HG03103 (cell line): Measurements from ENCODE around the gene TCEAL8.
"Not testable (repeated sequence)": the region's sequence is repeated elsewhere in the genome, so short reads cannot be mapped to it uniquely, and the experiment has no call there.

Experiments
- ATAC-seq: cut with Tn5 transposase; IDR thresholded peaks from one replicate; pipeline ENCODE4 v1.9.1; 2021; ENCODE audit warnings: low read depth; ENCODE audit not compliant: unreplicated experiment

The TCEAL8 gene, protein sequence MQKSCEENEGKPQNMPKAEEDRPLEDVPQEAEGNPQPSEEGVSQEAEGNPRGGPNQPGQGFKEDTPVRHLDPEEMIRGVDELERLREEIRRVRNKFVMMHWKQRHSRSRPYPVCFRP

DNA sequence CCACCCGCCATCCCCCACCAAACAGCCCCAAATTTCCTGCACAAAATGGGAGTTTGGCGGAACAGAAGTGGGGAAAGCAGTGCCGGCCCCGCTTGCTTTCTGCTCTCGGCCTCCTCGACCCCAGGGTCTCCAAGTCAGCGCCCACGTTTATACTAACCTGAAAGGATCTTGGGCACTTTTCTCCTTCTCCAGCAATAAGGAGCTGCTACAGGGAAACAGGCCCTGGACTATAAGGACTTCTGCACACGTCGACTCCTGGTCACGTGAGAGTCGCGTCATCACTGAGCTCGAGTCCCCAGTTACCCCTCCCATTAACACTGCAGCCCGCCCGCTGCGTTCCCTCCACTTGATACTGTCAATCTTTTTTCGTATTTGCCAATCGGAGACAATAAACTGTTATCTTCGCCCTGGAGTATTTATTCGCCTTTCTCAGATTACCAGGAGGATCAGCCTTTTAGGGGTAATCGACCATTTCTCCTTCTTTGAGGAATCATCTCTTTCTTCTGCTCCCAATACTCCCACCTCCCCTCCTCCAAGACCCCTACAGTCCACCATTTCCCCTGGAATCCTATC, at the start of gene TCEAL8:
Gene TCEAL8 (minus strand): TSS at position 235 of the 573 bp plus-strand sequence. CDS start 1,176 bp downstream, outside the sequence.
- peak; percentile 93 for ATAC-seq

DNA sequence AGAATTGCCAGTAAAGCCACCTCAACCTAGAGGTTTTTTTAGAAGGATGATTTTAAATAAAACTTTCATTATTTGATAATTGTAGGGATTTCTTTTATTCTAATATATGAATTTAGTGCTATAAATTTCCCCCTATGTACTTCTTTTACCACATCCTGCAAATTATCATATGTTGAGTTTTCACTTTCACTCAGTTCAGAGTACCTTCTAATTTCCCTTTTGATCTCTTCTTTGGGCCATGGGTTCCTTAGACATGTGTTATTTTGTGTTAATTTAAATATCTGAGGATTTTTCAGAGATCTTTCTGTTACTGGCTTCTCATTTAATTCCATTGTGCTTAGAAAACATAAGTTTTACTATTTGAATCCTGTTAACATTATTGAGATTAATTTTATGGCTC, 49.8 kb upstream of the TCEAL8 start:
- ATAC-seq = no peak

DNA sequence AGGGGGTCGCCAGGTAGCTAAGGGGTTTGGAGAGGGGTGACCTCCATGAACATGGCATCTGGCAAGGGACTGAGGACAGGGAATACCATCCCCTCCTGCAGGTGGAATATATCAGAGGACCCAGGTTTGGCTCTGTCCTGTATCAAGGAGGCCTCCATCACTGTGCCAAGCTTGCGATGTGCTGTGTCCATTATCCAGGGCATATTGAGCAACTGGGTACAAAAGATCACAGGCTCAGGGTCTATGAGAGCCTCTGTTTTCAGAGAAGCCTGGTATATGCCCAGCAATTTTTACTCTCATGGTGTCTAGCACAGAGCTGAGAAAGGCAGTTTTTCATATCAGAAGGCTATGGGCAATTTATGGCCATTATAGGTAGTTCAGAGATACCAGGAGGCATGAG, 38.2 kb upstream of the TCEAL8 start:
- no peak for ATAC-seq

DNA sequence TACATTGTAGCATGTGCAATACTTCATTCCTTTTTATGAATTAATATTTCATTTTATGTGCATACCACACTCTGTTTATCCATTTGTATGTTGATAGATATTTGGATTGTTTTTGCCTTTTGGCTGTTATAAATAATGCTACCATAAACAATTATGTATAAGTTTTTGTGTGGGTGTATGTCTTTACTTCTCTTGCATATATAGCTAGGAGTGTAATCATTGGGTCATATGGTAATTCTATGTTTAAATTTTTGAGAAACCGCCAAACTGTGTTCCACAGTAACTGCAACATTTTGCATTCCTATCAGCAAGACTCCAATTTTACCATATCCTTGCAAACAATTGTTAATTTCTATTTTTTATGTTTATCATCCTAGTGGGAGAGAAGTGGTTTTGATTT, 24.7 kb upstream of the TCEAL8 start:
- no peak for ATAC-seq

DNA sequence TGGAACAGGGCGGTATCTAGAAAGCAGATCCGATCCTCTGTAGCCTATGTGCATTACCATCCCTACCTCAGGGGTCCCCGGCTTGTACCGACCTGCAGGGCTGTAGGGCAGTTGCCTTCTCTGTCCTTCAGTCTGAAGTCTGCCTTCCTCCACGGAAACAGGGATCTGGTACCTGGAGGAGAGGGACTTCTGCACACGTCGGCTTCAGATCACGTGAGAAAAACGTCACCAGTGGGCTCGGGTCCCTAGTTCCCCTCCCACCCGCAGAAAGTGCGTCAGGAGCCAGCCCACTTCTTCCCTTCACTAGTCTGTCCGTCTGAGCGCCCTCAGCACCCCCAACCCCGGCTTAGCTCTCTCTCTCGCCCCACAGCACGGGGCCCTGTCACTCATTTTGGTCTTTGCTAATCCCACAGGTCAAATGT, 21.6 kb upstream of the TCEAL8 start, which contains the start of gene TCEAL5:
Gene TCEAL5 (minus strand): TSS at position 170 of the 422 bp plus-strand sequence. CDS start 2,187 bp downstream, outside the sequence.
- no peak for ATAC-seq

DNA sequence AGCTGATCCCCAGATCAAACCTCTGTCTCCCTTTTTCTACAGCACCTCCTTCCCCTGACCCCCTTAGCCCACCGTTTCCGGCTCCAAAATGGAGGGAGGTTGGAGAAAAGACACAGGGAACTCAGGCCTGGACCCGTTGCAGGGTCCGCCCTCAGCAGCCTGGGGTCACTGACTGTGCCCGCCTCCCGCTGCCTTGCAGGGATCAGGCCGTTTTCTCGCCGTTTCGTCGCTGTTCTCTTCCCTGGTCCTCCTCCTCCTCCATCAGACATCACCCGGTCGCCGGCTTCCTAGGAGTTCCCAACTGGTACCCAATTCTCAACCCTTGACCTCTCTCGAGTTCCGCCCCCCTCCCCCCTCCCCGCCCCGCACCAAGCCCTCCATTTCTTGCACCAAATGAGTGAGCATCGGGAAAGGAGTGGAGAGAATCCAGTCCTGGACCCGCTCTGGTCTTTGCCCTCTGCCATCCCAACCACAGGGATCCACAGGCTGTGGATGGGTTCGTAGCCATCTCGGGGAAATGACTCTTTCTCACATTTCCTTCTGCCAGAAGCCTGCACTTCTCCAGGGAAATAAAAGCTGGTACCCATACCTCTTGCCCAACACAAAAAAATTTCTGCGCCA, 21.1 kb upstream of the TCEAL8 start:
- ATAC-seq = no peak

DNA sequence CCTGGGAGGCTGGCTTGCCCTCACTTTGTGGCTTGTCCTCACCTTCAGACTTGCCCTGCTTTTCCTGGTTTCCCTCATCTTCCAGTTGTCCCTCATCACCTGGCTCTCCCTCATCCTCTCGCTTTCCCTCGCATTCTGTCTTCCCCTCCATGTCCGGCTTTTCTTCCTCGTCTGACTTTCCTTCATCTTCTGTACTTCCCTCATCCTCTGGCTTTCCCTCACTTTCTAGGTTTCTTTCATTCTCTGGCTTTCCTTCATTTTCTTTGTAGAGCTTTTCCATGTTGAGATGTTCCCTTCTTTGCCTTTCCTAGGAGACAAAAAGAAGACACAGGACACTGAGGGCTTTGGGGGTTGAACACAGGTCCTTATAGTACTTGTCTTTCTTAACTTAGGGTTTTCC, 19.3 kb upstream of the TCEAL8 start:
- ATAC-seq = no peak

DNA sequence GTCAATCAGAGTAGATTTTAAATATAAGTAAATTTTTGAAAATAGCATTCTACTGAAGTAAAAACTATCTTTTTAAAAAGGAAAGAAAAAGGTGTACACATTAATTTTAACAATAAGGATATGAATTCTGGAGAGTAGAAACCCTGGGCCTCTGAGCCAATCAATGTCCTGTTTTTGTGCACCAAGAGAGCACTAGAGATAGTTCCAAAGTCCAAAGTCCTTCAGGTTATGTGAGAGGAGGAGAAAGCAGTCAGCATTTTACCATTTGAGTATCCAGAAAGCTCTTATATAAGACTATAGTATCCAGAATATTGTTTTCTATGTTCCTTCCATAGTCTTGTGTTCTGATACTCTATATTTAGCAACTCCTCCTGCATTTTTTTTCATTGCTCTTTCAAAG, 3.3 kb upstream of the TCEAL8 start:
- ATAC-seq = no peak

DNA sequence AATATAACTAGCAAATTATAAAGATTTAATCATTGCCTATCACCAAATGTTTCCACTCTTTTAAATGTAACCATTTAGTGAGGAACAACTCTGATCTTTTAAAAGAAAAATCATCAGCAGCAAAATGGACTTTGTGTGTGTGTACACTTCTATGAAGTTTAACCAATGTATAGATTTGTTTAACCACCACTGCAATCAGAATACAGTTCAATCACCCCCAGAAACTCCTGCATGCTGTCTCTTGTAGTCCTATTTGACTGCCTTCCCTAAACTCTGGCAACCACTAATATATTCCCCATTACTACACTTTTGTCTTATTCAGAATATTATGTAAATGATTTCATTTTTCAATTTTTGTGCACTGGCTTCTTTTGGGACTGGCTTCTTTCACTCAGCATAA, 1.7 kb upstream of the TCEAL8 start:
- no peak for ATAC-seq

DNA sequence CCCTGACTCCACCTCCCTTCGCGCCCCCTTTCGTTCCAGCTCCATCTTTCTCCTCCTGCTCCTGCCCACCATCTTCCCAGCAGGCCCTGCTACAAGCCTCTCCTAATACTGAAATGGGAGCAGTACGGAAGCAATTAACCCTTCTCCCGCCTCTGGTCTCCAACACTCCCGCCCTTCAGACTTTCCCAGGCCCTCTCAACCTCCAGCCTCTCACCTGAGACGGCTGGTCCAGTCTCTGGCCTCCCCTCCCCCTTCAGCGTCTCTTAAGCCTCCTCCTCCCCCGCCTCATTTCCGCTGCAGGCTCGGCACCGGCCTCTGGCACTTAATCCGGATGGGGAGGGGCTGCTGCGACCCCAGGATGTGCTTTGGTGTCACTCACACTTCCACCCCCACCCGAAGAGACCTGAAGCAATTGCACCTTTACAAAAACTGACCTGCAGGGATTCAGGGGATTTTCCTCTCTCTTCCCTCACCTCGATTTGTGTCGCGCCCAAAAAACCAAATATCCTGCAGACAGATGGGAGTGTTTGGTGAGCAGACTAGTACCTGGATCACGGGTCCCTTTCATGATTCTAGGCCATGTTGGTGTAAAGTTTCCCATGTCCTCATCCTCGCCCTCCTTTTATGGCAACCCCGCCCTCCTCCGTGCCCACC, 657 bp downstream of the TCEAL8 start:
- ATAC-seq = peak; percentile 52

DNA sequence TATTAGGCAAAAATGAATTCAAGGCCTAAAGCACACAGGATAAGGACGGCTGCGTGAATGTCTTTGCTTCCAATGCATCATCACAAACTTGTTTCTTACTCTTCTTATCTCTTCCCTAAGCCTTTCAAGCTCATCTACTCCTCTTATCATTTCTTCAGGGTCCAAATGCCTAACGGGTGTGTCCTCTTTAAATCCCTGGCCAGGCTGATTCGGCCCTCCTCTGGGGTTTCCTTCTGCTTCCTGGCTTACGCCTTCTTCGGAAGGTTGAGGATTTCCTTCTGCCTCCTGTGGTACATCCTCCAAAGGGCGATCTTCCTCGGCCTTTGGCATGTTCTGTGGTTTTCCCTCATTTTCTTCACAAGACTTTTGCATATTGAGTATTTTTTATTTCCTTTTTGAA, 1.3 kb downstream of the TCEAL8 start:
- ATAC-seq = no peak

DNA sequence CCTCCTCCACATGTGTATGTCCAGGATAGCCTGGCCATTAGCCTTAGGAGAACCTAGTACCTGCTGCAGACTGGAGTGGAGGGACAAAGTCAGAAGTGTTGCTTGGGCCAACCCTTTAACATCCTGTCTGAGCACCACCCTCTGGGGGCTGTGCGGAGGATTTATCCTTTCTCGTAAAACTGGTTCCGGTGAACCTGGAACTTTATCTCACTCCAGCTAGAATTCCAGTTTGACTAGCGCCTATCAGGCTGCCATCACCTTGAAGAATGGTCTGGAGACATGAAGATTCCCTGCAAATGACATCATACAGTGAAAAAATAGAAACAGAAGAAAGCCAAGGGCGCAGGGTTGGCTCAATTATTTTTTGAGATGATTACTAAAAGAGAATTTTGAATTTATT, 4.0 kb downstream of the TCEAL8 start:
- no peak for ATAC-seq

DNA sequence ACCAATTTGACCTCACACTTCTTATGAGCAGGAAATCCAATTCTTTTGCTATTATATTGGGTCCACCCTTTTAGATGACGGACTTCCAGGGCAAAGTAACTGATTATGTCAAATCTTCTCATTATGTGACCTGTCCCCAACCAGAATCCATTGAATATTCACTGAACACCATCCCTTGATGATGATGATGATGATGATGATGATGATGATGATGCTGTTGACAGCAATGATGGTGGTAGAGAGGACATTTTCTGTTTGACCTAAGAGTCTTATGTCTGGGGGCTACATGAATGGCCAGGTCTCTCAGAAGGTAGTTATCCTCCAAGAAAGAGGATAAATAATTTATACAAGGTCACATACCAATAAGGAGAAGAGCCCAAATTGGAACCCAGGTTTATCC, 5.2 kb downstream of the TCEAL8 start:
- no peak for ATAC-seq

DNA sequence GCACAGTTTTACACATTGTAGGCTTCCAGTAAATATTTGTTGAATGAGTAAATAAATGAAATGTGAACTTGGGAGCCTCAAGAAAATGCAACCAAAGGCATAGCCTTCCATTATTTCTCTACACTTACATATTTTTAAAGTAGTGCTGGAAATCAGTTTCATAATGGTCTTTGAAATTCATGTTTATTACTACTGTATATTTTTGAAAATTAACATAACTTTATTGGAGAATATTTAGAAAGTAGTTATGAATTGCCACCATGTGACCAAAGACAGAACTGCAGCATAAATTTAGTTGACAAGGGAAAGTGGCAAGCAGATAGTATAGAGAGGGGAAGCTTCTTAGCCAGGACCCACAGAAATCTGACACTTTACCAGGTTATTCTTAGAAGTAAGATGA, 6.4 kb downstream of the TCEAL8 start:
- no peak for ATAC-seq

DNA sequence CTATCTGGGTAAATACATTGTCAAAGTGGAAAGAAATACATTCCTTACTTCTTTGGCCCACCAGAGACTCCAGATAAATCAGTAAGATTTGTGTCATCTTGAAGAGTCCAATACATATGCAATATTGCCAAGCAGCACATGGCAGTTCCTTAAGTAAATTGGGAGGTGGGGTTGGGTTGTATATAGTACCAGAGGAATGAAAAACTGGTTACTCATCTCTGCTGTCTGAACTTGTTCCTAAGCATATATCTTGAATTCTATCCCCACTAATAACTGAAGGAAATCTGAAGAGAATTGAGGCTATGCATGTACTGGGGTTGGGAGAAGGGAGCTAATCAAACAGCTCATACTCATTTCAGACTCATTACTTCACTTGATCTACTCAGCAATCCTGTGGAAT, 14.8 kb downstream of the TCEAL8 start:
- no peak for ATAC-seq

DNA sequence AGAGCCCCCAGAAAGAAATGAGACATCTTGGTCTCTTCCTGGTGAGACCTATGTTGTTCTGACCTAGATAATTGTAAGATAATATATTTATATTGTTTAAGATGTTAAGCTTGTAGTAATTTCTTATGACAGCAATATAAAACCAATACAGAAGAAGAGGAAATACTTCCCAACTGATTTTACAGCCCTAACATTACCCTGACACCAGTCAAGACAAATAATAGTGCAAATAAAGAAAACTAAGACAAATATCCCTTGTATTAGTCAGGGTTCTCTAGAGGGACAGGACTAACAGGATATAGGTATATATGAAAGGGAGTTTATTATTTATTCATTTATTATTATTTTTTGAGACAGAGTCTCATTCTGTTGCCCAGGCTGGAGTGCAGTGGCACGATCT, 18.7 kb downstream of the TCEAL8 start:
- ATAC-seq = no peak

DNA sequence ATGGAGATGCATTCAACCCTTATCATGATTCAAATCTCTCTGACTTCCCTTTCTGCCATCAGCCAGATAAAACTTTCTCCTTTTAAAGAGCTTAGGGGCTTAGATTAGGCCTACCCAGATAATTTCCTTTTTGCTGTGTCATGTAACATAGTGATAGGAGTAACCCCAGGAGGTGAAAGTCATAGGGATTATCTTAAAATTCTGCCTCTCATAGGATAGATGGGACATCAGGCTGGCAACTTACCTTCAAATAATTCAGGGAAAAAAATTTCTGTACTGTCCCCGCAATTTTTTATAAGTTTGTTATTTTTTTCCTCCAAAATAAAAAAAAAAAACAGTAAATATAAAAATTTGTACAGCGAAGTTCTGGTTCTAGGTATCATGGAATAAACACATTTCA, 19.3 kb downstream of the TCEAL8 start:
- ATAC-seq = not testable (repeated sequence)

DNA sequence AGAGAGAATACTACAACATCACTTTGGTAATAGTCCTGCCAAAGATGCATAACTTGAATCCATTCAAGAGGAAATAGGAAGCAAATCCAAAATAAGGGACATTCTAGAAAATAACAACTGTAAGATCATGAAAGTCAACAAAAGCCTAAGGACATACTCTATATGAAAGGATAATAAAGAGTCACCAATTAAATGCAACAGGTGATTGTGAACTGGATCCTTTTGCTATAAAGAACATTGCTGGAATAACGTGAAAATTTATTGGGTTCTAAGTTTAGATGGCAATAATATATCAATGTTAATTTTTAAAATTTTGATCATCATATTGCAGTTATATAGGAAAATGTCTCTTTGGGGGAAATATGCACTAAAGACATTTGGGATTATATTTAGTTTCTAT, 20.1 kb downstream of the TCEAL8 start:
- ATAC-seq = no peak

DNA sequence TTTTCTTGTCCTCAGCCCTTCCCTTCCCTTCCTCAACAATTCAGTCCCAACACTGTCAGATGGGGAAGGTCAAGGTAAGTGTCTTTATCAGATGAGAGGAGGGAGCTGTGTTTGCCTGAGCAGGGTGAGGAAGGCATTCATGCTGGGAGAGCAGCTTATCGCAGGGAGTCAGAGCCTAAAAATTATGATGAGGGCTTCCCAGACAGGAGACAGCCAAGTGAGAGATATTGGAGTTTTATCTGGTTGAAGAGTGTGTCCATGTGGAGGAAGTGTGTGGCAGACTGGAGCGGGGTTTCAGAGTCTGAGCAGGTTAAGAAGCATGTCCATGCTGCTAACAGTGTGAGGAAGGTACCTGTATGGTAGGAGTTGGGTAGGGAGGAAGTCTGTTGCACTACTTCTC, 21.7 kb downstream of the TCEAL8 start:
- no peak for ATAC-seq

DNA sequence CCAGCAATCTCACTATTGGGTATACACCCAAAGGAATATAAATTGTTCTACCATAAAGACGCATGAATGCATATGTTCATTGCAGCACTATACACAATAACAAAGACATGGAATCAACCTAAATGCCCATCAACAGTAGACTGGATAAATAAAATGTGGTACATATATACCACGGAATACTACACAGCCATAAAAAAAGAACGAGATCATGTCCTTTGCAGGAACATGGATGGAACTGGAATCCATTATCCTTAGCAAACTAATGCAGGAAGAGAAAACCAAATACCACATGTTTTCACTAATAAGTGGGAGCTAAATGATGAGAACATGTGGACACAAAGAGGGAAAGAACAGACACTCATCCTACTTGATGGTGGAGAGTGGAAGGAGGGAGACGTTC, 29.0 kb downstream of the TCEAL8 start:
- not testable (repeated sequence) for ATAC-seq

DNA sequence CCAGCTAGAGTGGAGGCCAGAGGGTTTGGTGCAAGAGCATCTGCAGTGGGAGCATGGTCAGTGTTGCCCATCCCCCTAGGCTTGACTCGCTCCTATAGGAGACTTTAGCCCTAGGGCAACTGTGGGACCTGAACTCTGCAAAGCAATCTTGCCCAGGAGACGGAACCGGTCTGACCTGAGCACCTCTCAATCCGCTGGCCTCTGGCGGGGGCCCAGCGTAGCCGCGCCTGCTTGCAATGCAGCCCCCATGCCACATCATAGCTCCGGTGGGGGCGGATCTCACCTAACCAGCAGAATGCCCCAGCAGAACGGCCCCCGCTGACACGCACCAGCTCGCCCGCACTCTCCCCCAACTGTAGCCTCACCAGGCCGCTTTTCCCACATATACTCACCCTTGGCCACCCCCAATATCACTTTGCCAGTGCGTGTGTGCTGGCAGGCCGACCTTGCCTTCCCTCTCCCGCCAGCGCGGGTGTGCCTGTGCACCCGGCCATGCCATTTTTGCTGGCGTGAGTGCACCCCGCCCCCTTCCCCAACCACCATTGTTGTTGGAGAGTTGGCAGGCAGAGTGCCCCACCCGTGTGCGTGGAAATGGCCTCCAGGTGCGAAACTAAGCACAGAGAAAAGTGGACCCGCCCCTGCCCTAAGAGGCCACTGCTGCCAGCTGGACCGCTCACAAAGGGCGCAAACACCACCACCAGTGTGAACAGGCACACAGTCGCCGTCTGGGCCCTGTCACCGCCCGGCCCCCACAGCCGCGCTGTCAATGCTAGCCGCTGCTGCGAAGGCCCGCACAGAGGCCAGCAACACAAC, 34.2 kb downstream of the TCEAL8 start:
- no peak for ATAC-seq
